Transverse colon (tissue), 3 donors: ENCODE measurements around the gene KAT2A.

Experiments used
- EP300 ChIP-seq: sonication (generic); formaldehyde crosslinking; IDR thresholded peaks from one replicate; pipeline ENCODE4 v1.6.1; 2017; ENCODE audit warnings: antibody characterized with exemption, low read depth
- POLR2A ChIP-seq: fragments of 450-650 bp; IDR thresholded peaks from one replicate; pipeline ENCODE4 v1.6.1; 2016; ENCODE audit warnings: antibody characterized with exemption, mild to moderate bottlenecking, moderate library complexity
- TF ChIP-seq, protein P1 (sequence below), 5 experiments: fragments of 200-600 bp in 3 of 5; fragments of 450-650 bp in 2 of 5; sonication (generic) in 3 of 5; IDR thresholded peaks; 1 replicate in 2 of 5; 2 replicates in 3 of 5; pipeline ENCODE4 v1.5.1; 2016 to 2017; ENCODE audit warnings: antibody characterized with exemption in 5 of 5, inconsistent platforms in 3 of 5, mild to moderate bottlenecking in 2 of 5, moderate library complexity in 1 of 5

DNA sequence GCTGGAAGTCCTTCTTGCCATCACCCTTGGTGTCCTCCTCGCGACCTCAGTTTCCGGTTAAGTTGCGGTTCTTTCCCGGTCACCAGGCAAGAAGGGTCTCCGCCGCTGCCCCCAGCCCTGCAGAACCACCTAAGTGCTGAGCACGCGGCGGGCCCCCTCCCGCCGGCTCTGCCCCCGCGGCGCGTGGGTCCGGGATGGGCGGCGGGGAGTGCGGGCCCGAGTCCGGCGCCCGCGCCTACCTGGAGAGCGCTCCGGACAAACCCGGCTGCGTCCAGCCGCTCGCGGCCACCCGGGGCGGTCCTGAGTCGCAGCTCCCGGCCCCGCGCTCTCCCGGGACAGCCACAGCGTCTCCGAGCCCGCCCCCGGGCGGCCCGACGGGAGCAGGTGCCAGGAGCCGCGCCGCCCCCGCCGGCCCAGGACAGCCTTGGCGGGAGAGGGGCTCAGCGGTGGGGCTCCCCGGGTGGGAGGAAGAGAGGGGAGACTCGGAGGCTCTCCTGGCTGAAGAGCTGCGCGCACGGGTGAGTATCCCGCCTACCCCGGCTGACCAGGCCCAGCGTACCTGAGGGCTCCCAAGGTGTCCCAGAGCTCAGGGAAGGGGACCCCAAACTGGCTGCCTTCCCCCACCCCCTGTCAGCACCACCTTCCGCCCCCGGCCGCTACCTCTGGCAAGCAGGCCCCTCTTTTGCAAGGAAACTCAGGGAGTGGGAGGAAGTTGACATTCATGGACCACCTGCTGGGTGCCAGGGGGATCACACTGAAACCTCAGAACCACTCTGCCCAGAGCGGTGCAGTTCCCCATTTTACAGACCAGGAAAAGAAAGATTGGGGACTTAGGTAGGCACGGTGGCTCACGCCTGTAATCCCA, 48.6 kb downstream of the KAT2A start:
- no peak for TF ChIP-seq EP300
- TF ChIP-seq, protein P1, sequence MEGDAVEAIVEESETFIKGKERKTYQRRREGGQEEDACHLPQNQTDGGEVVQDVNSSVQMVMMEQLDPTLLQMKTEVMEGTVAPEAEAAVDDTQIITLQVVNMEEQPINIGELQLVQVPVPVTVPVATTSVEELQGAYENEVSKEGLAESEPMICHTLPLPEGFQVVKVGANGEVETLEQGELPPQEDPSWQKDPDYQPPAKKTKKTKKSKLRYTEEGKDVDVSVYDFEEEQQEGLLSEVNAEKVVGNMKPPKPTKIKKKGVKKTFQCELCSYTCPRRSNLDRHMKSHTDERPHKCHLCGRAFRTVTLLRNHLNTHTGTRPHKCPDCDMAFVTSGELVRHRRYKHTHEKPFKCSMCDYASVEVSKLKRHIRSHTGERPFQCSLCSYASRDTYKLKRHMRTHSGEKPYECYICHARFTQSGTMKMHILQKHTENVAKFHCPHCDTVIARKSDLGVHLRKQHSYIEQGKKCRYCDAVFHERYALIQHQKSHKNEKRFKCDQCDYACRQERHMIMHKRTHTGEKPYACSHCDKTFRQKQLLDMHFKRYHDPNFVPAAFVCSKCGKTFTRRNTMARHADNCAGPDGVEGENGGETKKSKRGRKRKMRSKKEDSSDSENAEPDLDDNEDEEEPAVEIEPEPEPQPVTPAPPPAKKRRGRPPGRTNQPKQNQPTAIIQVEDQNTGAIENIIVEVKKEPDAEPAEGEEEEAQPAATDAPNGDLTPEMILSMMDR (IDR thresholded peaks at IDR 0.05): no peak
- TF ChIP-seq POLR2A: no peak
